HG03439 (cell line): Measurements from ENCODE around the gene MTHFR.

ENCODE experiments used
- ATAC-seq: cut with Tn5 transposase; IDR thresholded peaks from one replicate; pipeline ENCODE4 v1.9.1; 2021; ENCODE audit warnings: mild to moderate bottlenecking, moderate library complexity; ENCODE audit not compliant: unreplicated experiment

Gene MTHFR

GRCh38 chr1:11761988-11762406 lies 43.8 kb downstream of the MTHFR start, which contains the start of gene C1orf167:
Gene C1orf167, plus strand, starts transcription at chr1:11762193. Its CDS starts 2,208 bp downstream, at chr1:11764401.
- ATAC-seq, result no peak

- ATAC-seq, result no peak
Measured at GRCh38 chr1:11761285-11761684, 44.5 kb downstream of the MTHFR start.

DNA sequence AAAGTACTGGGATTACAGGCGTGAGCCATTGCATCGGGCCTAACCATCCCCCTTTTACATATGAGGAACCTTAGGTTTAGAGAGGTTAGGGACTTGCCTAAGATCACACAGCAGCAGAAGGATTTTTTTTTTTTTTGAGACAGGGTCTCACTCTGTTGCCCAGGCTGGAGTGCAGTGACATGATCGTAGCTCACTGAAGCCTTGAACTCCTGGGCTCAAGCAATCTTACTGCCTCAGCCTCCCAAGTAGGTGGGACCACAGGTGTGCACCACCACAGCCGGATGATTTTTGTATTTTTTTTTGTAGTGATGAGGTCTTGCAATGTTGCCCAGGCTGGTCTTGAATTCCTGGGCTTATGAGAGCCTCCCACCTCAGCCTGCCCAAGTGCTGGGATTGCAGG lies 46.0 kb downstream of the MTHFR start:
- no peak for ATAC-seq

DNA sequence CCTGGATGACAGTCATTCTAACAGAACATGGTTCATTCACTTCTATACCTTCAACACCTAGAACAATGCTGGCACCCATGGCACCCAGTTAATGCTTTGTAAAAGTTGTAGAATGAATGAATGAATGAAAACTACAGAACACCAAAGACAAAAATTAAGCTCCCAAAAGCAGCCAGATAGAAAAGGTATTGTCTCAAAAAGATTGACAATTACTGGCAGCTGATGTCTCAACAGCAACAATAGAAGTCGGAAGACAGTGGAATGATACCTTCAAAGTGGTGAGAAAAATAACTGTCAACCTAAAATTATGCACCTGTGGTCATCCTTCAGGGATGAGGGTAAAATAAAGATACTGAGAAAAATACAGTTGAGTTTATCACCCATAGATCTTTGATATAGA lies 48.7 kb downstream of the MTHFR start:
- no peak for ATAC-seq

DNA sequence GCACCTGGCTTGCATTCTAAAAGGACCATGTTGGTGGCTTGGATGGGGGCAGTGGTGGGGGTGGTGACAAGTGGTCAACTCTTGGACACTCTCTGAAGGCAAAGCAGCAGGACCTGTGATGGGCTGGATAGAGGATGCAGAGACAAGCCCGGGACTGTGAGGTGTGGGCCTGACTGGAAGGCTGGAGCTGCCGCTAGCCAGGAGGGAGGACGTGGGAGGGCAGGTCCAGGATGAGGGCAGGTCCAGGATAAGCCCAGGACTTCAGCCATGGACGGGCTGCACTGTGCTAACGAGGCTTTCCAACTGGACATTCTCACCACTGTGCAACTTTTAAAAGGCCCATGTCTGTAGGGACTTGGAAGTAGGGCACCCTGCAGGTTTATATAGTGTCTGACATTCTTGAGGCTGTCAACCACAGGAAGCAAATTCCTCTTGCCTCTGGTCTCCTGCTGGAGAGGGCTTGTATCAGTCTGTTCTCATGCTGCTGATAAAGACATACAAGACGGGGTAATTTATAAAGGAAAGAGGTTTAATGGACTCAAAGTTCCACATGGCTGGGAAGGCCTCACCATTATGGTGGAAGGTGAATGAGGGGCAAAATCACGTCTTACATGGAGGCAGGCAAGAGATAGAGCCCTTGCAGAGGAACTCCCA lies 52.1 kb downstream of the MTHFR start:
- no peak for ATAC-seq

GRCh38 chr1:11752359-11753088 lies 53.2 kb downstream of the MTHFR start:
- ATAC-seq, result no peak

GRCh38 chr1:11751087-11751486 lies 54.7 kb downstream of the MTHFR start:
- no peak for ATAC-seq

DNA sequence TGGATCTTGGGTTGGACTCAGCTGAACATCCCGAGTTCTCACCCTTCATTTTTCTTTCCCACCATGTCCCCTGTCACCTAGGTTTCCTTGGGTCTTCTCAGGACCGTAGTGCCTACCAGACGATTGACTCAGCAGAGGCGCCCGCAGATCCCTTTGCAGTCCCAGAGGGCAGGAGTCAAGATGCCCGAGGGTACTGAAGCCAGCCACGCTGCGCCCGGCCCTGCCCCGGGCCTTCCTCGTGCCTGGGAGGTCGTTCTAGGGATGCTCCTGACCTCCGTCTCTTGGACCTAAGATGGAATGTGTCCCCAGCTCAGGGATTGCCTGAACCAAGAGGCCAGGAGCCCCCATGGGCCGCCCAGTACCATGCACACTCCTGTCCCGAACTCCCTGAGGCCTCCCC lies 55.8 kb downstream of the MTHFR start:
- no peak for ATAC-seq

GRCh38 chr1:11749203-11749689 lies 56.5 kb downstream of the MTHFR start:
- ATAC-seq, result no peak

DNA sequence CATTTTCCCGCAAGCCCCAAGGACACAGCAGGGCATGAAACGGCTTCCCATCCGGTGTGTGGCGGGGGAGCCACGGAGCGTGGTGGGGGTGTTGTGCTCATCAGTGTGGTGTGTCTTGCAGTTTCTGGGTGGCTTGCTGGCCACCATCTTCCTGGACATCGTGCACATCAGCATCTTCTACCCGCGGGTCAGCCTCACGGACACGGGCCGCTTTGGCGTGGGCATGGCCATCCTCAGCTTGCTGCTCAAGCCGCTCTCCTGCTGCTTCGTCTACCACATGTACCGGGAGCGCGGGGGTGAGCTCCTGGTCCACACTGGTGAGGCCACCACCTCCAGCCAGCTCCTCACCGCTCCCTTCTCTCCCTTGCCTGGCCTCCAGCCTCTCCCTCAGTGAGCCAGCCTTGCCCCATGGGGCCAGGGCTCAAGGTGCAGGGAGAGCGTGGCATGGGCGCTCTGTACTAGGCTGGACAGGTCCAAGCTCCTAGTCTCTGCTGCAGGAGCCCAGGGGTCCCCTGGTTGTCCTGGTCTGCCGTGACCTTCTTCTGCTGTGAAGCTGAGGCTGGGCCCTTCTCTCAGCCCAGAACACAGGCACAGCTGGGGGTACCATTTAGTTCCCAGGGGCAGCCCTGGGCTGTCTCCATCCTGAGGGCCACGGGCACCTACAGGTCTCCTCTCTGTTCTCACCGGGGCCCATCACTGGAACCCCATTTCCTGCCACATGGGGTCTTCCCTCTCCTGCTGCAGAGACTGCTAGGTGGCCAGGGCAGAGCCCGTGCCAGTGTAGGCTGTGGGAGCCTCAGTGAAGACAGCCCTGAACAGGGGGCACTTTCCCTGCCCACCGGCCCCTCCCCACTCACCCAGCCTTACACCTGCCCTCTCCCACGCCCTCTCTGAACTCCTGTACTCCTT lies 57.2 kb downstream of the MTHFR start:
- no peak for ATAC-seq

DNA sequence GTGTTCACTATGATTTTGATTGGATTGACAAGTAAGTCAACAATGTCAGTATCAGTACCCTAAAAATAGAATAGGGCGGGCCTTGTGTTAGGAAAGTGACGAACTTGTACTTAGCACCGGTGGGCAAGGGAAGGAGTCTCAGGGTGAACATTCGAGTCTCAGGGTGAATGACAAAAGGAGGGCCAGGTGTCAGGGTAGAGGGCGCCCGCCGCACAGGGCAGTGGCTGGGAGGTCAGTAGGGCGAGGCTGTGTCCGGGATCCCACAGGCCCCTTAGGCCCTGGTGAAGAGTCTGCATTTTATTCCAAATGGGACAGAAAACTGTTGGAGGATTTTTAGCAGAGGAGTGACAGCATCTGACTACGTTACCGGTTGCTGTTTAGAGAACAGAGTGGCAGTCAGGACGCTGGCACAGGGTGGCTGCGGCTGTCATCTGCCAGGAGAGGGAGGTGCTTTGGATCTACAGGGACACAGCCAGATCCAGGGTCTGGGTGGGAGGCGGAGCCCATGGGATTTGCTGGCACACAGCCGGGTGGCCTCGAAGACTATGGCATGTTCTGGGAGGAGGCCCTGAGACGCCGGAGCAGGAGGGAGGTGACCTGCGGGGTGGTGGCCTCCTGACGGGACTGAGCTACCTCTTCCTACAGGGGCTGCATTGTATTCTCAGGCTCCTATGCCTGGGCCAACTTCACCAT lies 58.8 kb downstream of the MTHFR start:
- no peak for ATAC-seq

DNA sequence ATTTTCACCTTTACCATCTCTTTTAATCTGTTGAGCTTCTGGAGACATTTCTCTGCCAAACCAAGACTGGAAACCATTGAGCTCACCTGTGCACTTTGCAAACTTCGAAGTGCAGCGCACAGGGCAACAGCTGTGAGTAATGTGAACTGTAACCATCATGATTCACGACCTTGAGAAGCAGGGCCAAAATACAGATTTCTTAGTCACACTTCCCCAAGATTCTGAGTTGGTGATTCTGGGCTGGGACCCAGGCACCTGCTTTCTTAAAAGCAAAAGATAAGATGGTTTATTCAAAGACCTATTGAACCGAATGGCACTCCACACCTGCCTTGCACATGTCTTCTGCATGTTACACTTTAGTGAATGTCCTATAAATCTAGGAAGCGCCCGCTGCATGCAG lies 59.7 kb downstream of the MTHFR start:
- ATAC-seq, result no peak

GRCh38 chr1:11744287-11744686 lies 61.5 kb downstream of the MTHFR start:
- ATAC-seq, result no peak

DNA sequence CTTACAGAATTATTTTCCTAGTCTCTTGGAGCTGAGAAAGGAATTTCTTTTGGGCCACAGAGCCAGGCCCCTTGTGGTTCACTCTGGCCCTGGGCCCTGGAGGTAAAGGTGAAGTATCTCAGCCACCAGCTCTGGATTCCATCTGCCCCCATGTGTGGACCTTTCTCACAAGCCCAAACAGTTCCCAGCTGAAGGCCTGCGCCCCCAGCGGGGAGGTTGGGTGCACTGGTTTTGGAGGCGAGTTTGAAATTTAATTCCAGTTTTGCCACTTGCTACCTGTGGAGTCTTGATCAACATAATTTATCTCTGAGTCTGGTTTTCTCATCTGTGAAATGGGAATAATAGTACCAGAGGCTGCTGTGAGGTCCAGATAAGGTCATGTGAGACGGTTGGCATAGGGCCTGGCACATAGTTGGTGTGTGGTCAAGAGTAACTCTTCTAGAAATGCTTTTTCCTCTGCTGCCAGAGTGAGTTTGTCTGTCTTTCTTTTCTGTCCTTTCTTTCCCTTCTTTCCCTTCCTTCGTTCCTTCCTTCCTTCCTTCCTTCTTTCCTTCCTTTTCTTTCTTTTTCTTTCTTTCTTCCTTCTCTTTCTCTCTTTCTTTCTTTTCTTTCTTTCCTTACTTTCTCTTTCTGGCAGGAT lies 63.7 kb downstream of the MTHFR start:
- ATAC-seq, result no peak

DNA sequence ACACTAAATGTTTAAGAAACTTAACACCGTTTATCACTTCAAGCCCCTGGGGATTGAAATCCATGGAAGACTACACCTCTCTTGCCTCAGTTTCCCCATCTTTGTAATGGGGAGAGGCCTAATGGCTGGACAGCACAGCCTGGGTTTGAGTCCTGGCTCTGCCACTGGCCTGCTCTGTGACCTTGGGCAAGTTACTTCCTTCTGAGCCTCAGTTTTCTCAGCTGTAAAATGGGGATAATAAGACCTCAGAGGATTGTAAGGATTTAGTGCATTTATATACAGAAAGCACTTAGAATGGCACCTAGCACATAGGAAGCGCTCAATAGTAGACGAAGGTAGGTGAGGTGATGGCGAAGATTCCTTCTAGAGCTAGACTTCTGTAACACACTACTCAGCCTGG lies 64.3 kb downstream of the MTHFR start:
- no peak for ATAC-seq

GRCh38 chr1:11740258-11741192 lies 65.2 kb downstream of the MTHFR start:
- ATAC-seq, result no peak

DNA sequence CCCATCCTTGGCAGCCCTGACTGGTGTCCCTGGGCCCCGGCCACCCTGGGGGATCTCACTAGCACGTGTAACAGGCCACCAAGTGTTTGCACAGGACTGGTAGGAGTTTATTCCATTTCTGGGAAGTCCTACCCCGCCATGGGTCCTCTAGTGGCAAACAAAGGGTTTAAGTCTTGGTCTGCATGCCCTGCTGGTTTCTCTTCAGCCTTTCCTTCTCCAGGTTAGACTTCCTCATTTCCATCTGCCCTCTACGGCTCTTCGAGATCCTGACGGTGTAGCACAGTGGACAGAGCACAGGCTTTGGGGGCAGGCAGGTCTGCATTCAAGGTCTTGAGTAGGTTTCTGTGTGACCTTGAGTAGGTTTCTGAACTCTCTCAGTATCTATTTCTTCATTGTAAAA lies 67.0 kb downstream of the MTHFR start:
- ATAC-seq, result no peak

GRCh38 chr1:11738096-11738495 lies 67.7 kb downstream of the MTHFR start:
- no peak for ATAC-seq
